LHCN-M2 (cell line): ENCODE data around the gene NCDN. TPM values are rescaled to one million over a fixed set of nuclear protein-coding genes. Genes with fewer than 3 reads are reported as not detected.
"Not testable (repeated sequence)": the region's sequence is repeated elsewhere in the genome, so short reads cannot be mapped to it uniquely, and the experiment has no call there.

Experiments used
- DNase-seq: peaks from one replicate; pipeline ENCODE4 v3.0.0-alpha.2; 2012; ENCODE audit warnings: low read depth
- total RNA-seq: library from RNA; depleted of rRNA; stranded (reverse); fragments of >200 nt; gene quantifications from 2 replicates; pipeline ENCODE4 v1.2.3, GENCODE V29; 2014

The NCDN gene
- total RNA-seq, 1 experiment from 2014 or later, result 40.6 TPM

GRCh38 chr1:35568975-35569395 is 11.4 kb downstream of the NCDN start:
- DNase-seq, result peak; percentile 64

DNA sequence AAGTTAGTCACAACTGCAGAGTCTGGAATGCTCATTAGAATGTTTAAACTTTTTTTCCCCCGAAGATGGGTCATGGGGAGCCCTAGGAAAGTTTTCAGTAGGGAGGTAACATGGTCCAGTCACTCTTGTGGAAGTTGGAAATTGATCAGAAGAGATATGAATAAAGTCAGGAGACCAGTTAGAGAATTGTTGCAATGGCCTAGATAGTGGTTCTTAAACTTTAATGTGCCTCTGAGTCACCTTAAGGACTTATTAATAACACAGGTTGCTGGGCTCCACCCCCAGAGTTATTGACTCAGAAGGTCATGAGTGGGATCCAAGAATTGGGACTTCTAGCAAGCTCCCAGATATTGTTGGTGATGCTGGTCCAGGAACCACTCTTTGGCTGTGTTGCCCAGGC is 12.3 kb downstream of the NCDN start:
- DNase-seq, result peak; percentile 40

DNA sequence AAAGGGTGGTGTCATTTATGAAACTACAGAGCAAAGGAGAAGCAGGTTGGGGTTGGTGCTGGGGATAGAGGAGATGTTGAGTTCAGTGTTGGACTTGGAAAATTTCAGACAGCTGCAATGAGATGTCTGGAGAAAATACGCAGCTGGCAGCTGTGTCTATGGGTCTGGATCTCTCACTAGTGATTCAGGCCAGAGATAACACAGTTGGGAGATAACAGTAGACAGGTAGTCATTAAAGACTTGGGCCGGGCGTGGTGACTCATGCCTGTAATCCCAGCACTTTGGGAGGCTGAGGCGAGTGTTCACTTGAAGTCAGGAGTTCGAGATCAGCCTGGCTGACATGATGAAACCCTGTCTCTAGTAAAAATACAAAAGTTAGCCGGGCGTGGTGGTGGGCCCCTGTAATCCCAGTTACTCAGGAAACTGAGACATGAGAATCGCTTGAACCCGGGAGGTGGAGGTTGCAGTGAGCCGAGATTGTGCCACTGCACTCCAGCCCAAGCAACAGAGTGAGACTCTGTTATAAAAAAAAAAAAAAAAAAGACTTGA is 13.1 kb downstream of the NCDN start:
- peak; percentile 45 for DNase-seq

GRCh38 chr1:35571263-35571662 is 13.7 kb downstream of the NCDN start:
- no peak for DNase-seq

- no peak for DNase-seq
These were observed 14.7 kb downstream of the NCDN start for GRCh38 chr1:35572296-35572695.

DNA sequence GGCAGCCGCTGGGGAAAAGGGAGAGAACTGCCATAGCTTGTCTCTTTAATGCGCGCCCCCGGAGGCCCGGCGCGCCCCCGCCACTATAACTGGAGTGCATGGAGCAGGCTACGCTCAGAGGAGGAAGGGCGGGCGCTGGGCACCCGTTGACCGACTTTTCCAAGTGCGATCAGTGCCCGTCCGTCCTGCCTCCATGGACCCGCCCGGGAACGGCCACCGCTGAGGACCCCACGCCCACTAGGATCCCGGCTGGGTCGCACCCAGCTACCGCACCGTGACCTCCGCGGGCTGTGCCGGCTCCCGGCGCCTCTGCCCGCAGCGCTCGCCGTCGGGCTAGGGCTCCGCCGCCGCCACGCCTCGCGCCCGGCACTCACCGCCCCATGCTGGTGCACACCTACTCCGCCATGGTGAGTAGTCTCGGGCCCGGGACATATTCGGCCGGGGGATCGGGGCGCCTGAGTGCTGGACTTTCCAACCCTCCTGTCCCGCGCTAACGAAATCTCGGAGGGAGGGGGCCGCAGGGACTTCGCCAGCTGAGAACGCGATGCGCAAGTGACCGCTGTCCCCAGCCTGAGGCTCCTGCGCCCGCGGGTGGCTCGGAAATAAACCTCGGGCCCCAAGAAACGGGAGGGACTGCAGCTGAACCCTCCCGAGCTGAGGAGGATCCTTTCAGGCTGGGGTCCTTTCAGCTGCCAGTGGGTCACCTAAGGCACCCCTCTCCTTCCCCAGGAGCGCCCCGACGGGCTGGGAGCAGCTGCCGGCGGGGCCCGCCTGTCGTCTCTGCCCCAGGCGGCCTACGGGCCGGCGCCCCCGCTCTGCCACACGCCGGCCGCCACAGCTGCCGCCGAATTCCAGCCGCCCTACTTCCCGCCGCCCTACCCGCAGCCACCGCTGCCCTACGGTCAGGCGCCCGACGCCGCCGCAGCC is 15.9 kb downstream of the NCDN start, which contains the start of gene TFAP2E:
Gene TFAP2E, plus strand, starts transcription at position 117 of the 927 bp plus-strand sequence. Its CDS starts 264 bp downstream, at position 381.
- DNase-seq, result peak; percentile 35

GRCh38 chr1:35574125-35574654 is 16.6 kb downstream of the NCDN start:
- no peak for DNase-seq

DNA sequence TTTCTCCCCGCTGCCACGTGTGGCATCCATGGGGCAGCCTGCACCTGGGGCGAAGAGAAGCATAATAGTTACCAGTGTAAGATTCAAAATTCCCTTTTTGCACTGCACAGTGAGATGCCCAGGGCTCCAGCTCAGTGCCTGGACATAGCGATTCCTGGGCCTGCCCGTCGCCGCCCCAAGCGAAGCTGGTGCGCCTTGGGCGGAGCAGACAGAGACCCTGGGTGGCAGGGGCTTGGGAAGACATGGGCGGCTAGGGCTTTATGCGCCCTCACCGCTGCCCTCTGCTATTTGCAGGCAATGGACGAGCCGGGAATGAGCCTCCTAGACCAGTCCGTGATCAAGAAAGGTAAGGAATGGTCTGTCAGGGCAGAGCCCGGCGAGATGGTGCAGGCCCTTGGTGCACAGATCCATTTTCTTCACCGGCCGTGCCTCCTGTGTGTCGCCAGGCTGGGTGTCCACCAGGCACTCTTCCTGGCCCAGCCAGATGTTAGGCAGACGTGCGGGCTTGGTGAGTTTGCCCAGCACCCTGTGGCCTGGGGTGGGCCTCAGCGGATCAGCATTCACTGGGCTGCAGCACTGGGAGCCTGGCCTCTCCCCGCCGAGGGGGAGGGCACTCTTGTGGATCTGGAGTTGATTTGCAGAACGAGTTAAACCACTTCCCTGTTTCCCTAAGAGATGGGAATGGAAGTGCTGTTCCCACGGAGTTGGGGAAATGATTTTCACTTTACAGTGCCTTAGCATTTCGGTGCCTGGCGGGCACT is 17.2 kb downstream of the NCDN start:
- no peak for DNase-seq

GRCh38 chr1:35575416-35575958 is 17.9 kb downstream of the NCDN start:
- DNase-seq, result no peak

GRCh38 chr1:35576061-35576765 is 18.6 kb downstream of the NCDN start:
- no peak for DNase-seq

DNA sequence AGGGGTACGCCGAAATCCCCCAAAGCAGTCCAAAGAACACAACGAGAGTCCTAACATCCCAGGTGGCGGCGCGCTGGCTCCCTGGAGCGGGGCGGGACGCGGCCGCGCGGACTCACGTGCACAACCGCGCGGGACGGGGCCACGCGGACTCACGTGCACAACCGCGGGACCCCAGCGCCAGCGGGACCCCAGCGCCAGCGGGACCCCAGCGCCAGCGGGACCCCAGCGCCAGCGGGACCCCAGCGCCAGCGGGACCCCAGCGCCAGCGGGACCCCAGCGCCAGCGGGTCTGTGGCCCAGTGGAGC is 19.1 kb downstream of the NCDN start:
- not testable (repeated sequence) for DNase-seq

GRCh38 chr1:35577071-35577998 is 19.7 kb downstream of the NCDN start:
- no peak for DNase-seq

- DNase-seq, result no peak
These were observed 23.4 kb downstream of the NCDN start for GRCh38 chr1:35580949-35581388.

- not testable (repeated sequence) for DNase-seq
These were observed 24.0 kb downstream of the NCDN start for GRCh38 chr1:35581621-35582020.

- DNase-seq, result no peak
These were observed 27.7 kb downstream of the NCDN start for GRCh38 chr1:35585281-35585680.

- DNase-seq, result not testable (repeated sequence)
These were observed 28.2 kb downstream of the NCDN start for GRCh38 chr1:35585805-35586204.

DNA sequence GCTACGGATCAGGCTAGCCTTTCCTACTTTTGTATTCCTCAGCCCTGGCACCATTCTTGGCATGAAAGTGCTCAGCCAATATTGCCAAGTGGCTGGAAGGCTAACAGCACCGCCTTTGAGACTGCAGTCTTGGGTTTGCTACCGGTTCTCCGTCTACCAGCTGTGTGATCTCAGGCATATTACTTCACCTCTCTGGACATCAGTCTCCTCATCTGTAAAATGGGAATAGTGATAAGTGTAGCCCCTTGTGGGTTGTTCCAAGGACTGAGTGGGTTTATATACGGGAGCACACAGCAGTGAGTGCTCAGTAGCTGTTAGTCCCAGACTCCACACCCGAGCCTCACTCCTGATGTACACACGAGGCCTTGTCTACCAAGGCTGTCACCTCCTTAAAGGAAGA is 29.2 kb downstream of the NCDN start:
- no peak for DNase-seq

GRCh38 chr1:35587736-35588135 is 30.1 kb downstream of the NCDN start:
- DNase-seq, result no peak

GRCh38 chr1:35588197-35588910 is 30.8 kb downstream of the NCDN start:
- DNase-seq, result no peak
